DOHH2 (cell line): ENCODE results near the gene MCRIP1.

Experiments
- CTCF ChIP-seq: fragments of 200-600 bp; sonication (generic); IDR thresholded peaks from one replicate; pipeline ENCODE4 v1.5.1; 2014; ENCODE audit warnings: antibody characterized with exemption, mild to moderate bottlenecking, low read depth, low read length; ENCODE audit not compliant: poor library complexity, severe bottlenecking
- EZH2phosphoT487 ChIP-seq: fragments of 200-600 bp; sonication (generic); IDR thresholded peaks from 2 replicates; pipeline ENCODE4 v1.6.1; 2017; ENCODE audit warnings: borderline replicate concordance, mild to moderate bottlenecking, antibody characterized with exemption, low read length, moderate library complexity, mixed read lengths

GRCh38 chr17:81842378-81842724, 9.3 kb upstream of the MCRIP1 start:
- TF ChIP-seq CTCF (no peak), EZH2phosphoT487 (no peak)
